K562 (cell line): Measurements from ENCODE around the gene NVL. TPM values are rescaled to one million over a fixed set of nuclear protein-coding genes. Genes with fewer than 3 reads are reported as not detected.
A peak's percentile ranks its signal among the peaks of the same experiment; 100 is the strongest.

Source experiments
- CREB1 ChIP-seq, 2 experiments: sonication (generic) in 1 of 2; formaldehyde crosslinking in 1 of 2; IDR thresholded peaks; 2 replicates each; pipeline versions ENCODE4 v1.6.1 to v1.8.0; 2012 to 2022; ENCODE audit warnings: inconsistent platforms in 1 of 2, mild to moderate bottlenecking in 1 of 2, missing genetic modification reagents in 1 of 2, moderate library complexity in 1 of 2
- ETV6 ChIP-seq, 3 experiments: fragments of 150-350 bp in 1 of 3; sonication (generic) in 1 of 3; formaldehyde crosslinking in 1 of 3; IDR thresholded peaks; 2 replicates each; pipeline versions ENCODE4 v1.6.1 to v1.8.0; 2014 to 2022; ENCODE audit warnings: borderline replicate concordance in 2 of 3, low read depth in 2 of 3, antibody characterized with exemption in 1 of 3, low read length in 1 of 3, mild to moderate bottlenecking in 1 of 3, missing genetic modification reagents in 1 of 3
- FUS ChIP-seq: fragments of 200-400 bp; formaldehyde crosslinking; optimal IDR thresholded peaks from 2 replicates; pipeline ENCODE3; 2017; ENCODE audit warnings: low read depth, low read length
- GATA2 ChIP-seq: sonication (generic); formaldehyde crosslinking; IDR thresholded peaks from 2 replicates; pipeline ENCODE4 v1.4.0; 2020; ENCODE audit warnings: mild to moderate bottlenecking, missing genetic modification reagents
- HDAC3 ChIP-seq: fragments of 450-650 bp; IDR thresholded peaks from 2 replicates; pipeline ENCODE4 v1.6.1; 2018; ENCODE audit warnings: borderline replicate concordance, mild to moderate bottlenecking, moderate library complexity; ENCODE audit not compliant: partially characterized antibody
- HOMEZ ChIP-seq: fragments of 250-450 bp; sonication (Bioruptor Pico); IDR thresholded peaks from 2 replicates; pipeline ENCODE4 v1.4.0; 2020; ENCODE audit warnings: mild to moderate bottlenecking, moderate library complexity
- NFRKB ChIP-seq: fragments of 450-650 bp; IDR thresholded peaks from 2 replicates; pipeline ENCODE4 v1.6.1; 2016; ENCODE audit warnings: low read depth
- PPARD ChIP-seq: fragments of 250-450 bp; sonication (Bioruptor Pico); IDR thresholded peaks from 2 replicates; pipeline ENCODE4 v1.8.0; 2022; ENCODE audit warnings: inconsistent platforms, mild to moderate bottlenecking, moderate library complexity
- PURB ChIP-seq: sonication (generic); formaldehyde crosslinking; IDR thresholded peaks from 2 replicates; pipeline ENCODE4 v1.9.0; 2021; ENCODE audit warnings: low read depth, mild to moderate bottlenecking, missing genetic modification reagents
- RBBP5 ChIP-seq: fragments of 200-600 bp; sonication (generic); IDR thresholded peaks from 2 replicates; pipeline ENCODE4 v1.6.1; 2012; ENCODE audit warnings: borderline replicate concordance, mild to moderate bottlenecking, low read length, control low read depth, inconsistent platforms; ENCODE audit not compliant: insufficient read depth, poor library complexity, severe bottlenecking
- RBFOX2 ChIP-seq: fragments of 200-400 bp; formaldehyde crosslinking; IDR thresholded peaks from 2 replicates; pipeline ENCODE4 v1.6.1; 2017; ENCODE audit warnings: low read depth, mild to moderate bottlenecking, low read length, moderate library complexity
- TAF7 ChIP-seq: fragments of 450-650 bp; IDR thresholded peaks from 2 replicates; pipeline ENCODE4 v1.6.1; 2016; ENCODE audit warnings: missing genetic modification characterization, missing compliant biosample characterization
- TCF3 ChIP-seq: sonication (generic); formaldehyde crosslinking; IDR thresholded peaks from 2 replicates; pipeline ENCODE4 v1.4.0; 2020; ENCODE audit warnings: mild to moderate bottlenecking, missing genetic modification reagents
- TEAD4 ChIP-seq, 2 experiments: sonication (generic) in 1 of 2; formaldehyde crosslinking in 1 of 2; IDR thresholded peaks; 2 replicates each; pipeline versions ENCODE4 v1.6.1 to v1.8.0; 2012 to 2022; ENCODE audit warnings: borderline replicate concordance in 1 of 2, inconsistent platforms in 1 of 2, low read length in 1 of 2, mild to moderate bottlenecking in 1 of 2, missing genetic modification reagents in 1 of 2
- YBX1 ChIP-seq: fragments of 450-650 bp; IDR thresholded peaks from 2 replicates; pipeline ENCODE4 v1.7.1; 2016; ENCODE audit warnings: mild to moderate bottlenecking
- ZBTB8A ChIP-seq: fragments of 450-650 bp; IDR thresholded peaks from 2 replicates; pipeline ENCODE4 v1.6.1; 2018; ENCODE audit warnings: mild to moderate bottlenecking, moderate library complexity; ENCODE audit not compliant: partially characterized antibody
- ZFP36 ChIP-seq: fragments of 150-350 bp; IDR thresholded peaks from 2 replicates; pipeline ENCODE4 v1.6.1; 2018; ENCODE audit warnings: low read length, low read depth; ENCODE audit not compliant: partially characterized antibody
- ZNF133 ChIP-seq: fragments of 250-450 bp; sonication (Bioruptor Pico); IDR thresholded peaks from 2 replicates; pipeline ENCODE4 v1.4.0; 2020; ENCODE audit warnings: mild to moderate bottlenecking
- ZNF324 ChIP-seq: fragments of 250-450 bp; sonication (Bioruptor Pico); IDR thresholded peaks from 2 replicates; pipeline ENCODE4 v1.4.0; 2020; ENCODE audit warnings: mild to moderate bottlenecking
- ZNF445 ChIP-seq: fragments of 250-450 bp; sonication (Bioruptor Pico); IDR thresholded peaks from 2 replicates; pipeline ENCODE4 v1.4.0; 2020; ENCODE audit warnings: low read depth, mild to moderate bottlenecking, moderate library complexity
- ZNF561 ChIP-seq: fragments of 450-650 bp; formaldehyde crosslinking; conservative IDR thresholded peaks from 2 replicates; pipeline ENCODE4 v1.4.0; 2020; ENCODE audit warnings: mild to moderate bottlenecking, moderate library complexity
- ZNF644 ChIP-seq: fragments of 200-800 bp; sonication (Bioruptor generic); IDR thresholded peaks from 2 replicates; pipeline ENCODE4 v1.6.1; 2016; ENCODE audit warnings: low read depth, missing genetic modification characterization, missing compliant biosample characterization
- polyA plus RNA-seq, 8 experiments: library from polyadenylated mRNA; depleted of rRNA in 4 of 8; stranded (reverse) in 5 of 8; unstranded in 3 of 8; fragments of >200 nt; fragmentation: Nextera tagmentation in 2 of 8; fragmentation: Illumina TruSeq in 1 of 8; extraction: Ambion mirVana in 2 of 8; extraction: Trizol in 1 of 8; gene quantifications; 2 replicates each; pipeline versions ENCODE4 v1.2.1 to v1.2.3, GENCODE V29; 2011 to 2014; ENCODE audit warnings: inconsistent platforms in 1 of 8, missing spikeins in 1 of 8
- total RNA-seq, 7 experiments: library from RNA; depleted of rRNA in 6 of 7; stranded (reverse); fragments of >200 nt in 6 of 7; fragmentation: Illumina TruSeq in 2 of 7; extraction: Trizol in 2 of 7; gene quantifications; 2 replicates each; pipeline versions ENCODE4 v1.2.1 to v1.2.3, GENCODE V29; 2011 to 2021; ENCODE audit warnings: low replicate concordance in 1 of 7
- TF ChIP-seq, protein P1 (sequence below): fragments of 250-450 bp; sonication (Bioruptor Pico); IDR thresholded peaks from 2 replicates; pipeline ENCODE4 v1.8.0; 2022; ENCODE audit warnings: moderate library complexity, mild to moderate bottlenecking, inconsistent platforms

NVL gene
- total and polyA plus RNA-seq, 9 of the 15 experiments (the other 6 are each of a cell fraction or from before 2014, with no cell fraction given), result 32.5 to 86.6 (median 62.9) TPM

DNA sequence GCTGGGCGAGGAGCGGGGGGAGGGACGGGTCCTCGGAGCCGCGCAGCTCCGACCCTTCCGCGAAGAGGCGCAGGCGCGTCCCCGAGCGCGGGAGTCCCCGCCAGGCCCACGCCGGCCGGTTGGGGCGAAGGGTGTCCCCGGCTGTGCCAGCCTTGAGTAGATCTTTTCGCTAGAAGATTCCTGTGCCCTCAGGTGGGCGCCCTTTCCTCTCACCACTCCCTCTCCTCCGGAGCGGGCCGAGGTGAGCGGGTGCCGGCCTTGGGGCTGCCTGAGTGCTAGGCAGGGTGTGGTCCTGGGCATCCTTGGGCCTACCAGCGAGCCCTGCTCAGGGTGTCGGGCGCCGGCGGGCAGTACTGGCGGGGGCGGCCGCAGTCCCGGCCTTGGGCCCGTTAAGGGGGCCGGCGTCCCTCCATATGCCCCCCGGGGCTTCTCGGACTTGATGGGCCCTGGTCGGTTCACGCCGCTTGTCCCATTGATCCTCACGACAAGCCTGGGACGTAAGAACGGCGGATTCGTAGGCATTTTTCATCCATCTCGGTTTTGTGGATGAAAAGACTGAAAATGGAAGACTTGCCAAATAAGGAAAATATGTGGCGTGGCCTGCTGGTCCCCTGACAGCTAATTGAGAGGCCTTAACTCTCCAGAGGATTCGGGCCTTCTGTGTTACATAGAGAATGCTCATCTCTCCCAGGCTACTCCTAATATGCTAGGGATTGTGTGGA, 146.2 kb downstream of the NVL start (continued):
- TF ChIP-seq FUS (no peak), CREB1 (IDR thresholded peaks at IDR 0.05) (no peak; the same call in 1 of the 2 replicates), CREB1 (CRISPR knock-in tag; IDR thresholded peaks at IDR 0.05) (peak; percentile 18; the same call in 1 of the 2 replicates), ETV6 (IDR thresholded peaks at IDR 0.05; ENCODE audit: borderline replicate concordance in 1 of 2, low read depth in 2 of 2, low read length in 1 of 2) (no peak), ETV6 (CRISPR knock-in tag; IDR thresholded peaks at IDR 0.05; ENCODE audit: borderline replicate concordance) (no peak), PURB (no peak), ZNF644 (no peak), TCF3 (CRISPR knock-in tag) (no peak), NFRKB (no peak), TAF7 (no peak), RBFOX2 (peak; percentile 76), YBX1 (no peak), ZNF133 (no peak), ZBTB8A (no peak), GATA2 (0 out of 2 replicates have a peak, but pooled peaks have one; percentile 11), HDAC3 (no peak), ZNF561 (CRISPR knock-in tag) (no peak), HOMEZ (CRISPR knock-in tag) (no peak), RBBP5 (peak; percentile 71), PPARD (CRISPR knock-in tag) (no peak), ZNF324 (no peak), TEAD4 (IDR thresholded peaks at IDR 0.05; ENCODE audit: low read length) (no peak), TEAD4 (CRISPR knock-in tag; IDR thresholded peaks at IDR 0.05; ENCODE audit: borderline replicate concordance) (peak; percentile 1; the same call in 1 of the 2 replicates), ZFP36 (no peak), ZNF445 (CRISPR knock-in tag) (no peak)
- TF ChIP-seq, protein P1, sequence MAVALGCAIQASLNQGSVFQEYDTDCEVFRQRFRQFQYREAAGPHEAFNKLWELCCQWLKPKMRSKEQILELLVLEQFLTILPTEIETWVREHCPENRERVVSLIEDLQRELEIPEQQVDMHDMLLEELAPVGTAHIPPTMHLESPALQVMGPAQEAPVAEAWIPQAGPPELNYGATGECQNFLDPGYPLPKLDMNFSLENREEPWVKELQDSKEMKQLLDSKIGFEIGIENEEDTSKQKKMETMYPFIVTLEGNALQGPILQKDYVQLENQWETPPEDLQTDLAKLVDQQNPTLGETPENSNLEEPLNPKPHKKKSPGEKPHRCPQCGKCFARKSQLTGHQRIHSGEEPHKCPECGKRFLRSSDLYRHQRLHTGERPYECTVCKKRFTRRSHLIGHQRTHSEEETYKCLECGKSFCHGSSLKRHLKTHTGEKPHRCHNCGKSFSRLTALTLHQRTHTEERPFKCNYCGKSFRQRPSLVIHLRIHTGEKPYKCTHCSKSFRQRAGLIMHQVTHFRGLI, result no peak
